ENCODE measurements around the gene DHRS1. TPM values are rescaled to one million over a fixed set of nuclear protein-coding genes. Genes with fewer than 3 reads are reported as not detected.

DHRS1 gene
- total RNA-seq, 2 experiments from 2014 or later = 31.7 to 35.0 TPM

DNA sequence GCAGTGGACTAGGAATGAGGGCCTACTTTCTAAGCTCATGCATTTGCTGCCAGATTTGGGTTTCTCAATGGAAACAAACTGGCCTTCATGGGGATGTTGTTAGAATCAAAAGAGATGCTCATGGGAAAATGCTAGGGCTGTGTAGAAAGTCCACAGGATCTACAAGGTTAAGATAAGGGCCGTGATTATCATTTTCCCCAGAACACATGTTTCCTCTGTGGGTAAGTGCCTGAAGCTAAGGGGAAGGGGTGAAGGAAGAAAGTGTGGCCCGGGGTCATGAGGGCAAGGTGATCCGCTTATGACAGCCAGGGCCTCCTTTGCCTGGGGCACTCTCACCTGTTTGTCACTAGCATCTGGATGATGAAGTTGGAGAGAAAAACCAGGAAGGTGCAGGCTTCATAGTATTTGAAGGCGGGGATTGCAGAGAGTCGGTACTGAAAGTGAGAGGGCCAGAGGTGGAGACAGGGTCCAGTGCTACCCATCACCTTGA is 25.5 kb upstream of the DHRS1 start:
- ChIA-PET POLR2A (interaction anchor here (0.7 kb wide), 1 partner anchor 83 kb away, joined by 4 read pairs; the partner anchor contains the start of gene TINF2), CTCF (interaction anchor here (1.0 to 13.5 kb wide), 6 partner anchors 8 to 112 kb away, joined by 3 to 136 read pairs (median 6); partner anchors contain the start of genes CIDEB, LTB4R, LTB4R2 and RIPK3)
- no peak for DNase-seq
- no peak overlapping the region for H3K27ac Mint-ChIP-seq
- H3K9me3 Mint-ChIP-seq = no peaks in the 10 kb centered on the region
- H3K4me3 Mint-ChIP-seq = no peak overlapping the region
- peaks cover 9% of the 10 kb centered on the region for H3K27me3 Mint-ChIP-seq
- H3K36me3 Mint-ChIP-seq (ENCODE audit: low read depth) = no peaks in the 10 kb centered on the region
- peaks cover 27% of the 10 kb centered on the region for H3K4me1 Mint-ChIP-seq

DNA sequence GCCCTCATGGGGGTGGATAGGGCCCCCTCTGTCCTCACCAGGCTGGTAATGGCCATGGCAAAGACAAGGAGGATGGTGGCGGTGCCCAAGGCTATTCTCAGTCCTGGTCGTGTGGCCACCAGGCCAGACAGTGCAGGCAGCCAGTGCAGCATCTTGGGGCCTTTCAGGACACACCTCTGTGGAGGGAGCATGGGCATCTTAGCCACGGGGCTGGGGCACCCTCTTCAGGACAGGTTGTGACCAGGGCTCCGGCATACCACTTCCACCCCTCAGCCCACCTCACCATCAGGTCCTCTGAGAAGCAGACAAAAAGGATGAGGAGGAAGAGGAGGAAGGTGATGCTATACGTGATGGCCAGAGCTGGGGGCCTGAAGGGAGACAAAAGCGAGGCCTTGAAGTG is 24.4 kb upstream of the DHRS1 start:
- H3K27ac Mint-ChIP-seq = no peak overlapping the region
- ChIA-PET CTCF (interaction anchor here (0.6 to 13.5 kb wide), 5 partner anchors 9 to 113 kb away, joined by 3 to 136 read pairs (median 3); partner anchors contain the start of genes CIDEB, LTB4R, LTB4R2 and TINF2), POLR2A (no interaction called here)

GRCh38 chr14:24323341-24323740 is 23.8 kb upstream of the DHRS1 start:
- Mint-ChIP-seq H3K36me3 (ENCODE audit: low read depth) (no peaks in the 10 kb centered on the region), H3K27ac (no peak overlapping the region), H3K4me3 (no peak overlapping the region), H3K9me3 (no peaks in the 10 kb centered on the region), H3K27me3 (peaks cover 14% of the 10 kb centered on the region), H3K4me1 (peaks cover 11% of the 10 kb centered on the region)
- DNase-seq = no peak
- CTCF ChIA-PET = interaction anchor here (0.7 to 13.5 kb wide), 5 partner anchors 10 to 108 kb away, joined by 3 to 136 read pairs (median 4); partner anchors contain the start of genes CIDEB, LTB4R, LTB4R2 and TINF2
- POLR2A ChIA-PET = no interaction called here

More for the DNA sequence above, 24.4 kb upstream of the DHRS1 start:
- no peak overlapping the region for H3K4me3 Mint-ChIP-seq
- no peaks in the 10 kb centered on the region for H3K9me3 Mint-ChIP-seq
- no peaks in the 10 kb centered on the region for H3K36me3 Mint-ChIP-seq (ENCODE audit: low read depth)
- H3K27me3 Mint-ChIP-seq = peaks cover 14% of the 10 kb centered on the region
- DNase-seq = no peak
- peaks cover 16% of the 10 kb centered on the region for H3K4me1 Mint-ChIP-seq

DNA sequence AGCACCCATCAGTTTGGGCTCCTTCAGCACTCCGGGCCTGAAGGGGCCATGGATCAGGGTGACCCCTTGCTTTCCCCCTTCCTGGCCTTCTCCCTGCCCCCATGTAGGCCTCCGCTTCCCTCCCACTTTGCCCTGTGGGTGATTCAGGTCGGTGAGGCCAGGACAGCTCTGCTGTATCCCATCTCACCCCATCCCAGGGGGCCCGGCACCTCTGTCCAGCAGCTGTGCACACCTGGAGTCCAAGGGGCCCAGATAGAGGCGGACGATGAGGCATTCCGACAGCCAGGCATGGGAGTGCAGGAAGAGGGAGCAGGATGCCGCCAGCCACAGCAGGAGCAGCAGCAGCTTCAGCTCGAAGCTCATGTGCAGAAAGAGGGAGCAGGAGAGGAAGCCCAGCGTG is 23.1 kb upstream of the DHRS1 start:
- Mint-ChIP-seq H3K9me3 (no peaks in the 10 kb centered on the region), H3K4me1 (peaks cover 9% of the 10 kb centered on the region), H3K36me3 (ENCODE audit: low read depth) (peaks cover 1% of the 10 kb centered on the region), H3K27ac (no peak overlapping the region), H3K27me3 (peaks cover 14% of the 10 kb centered on the region), H3K4me3 (no peak overlapping the region)
- ChIA-PET POLR2A (no interaction called here), CTCF (interaction anchor here (0.9 to 13.5 kb wide), 6 partner anchors 10 to 109 kb away, joined by 3 to 136 read pairs (median 4); partner anchors contain the start of genes CIDEB, LTB4R and LTB4R2)
- no peak for DNase-seq

DNA sequence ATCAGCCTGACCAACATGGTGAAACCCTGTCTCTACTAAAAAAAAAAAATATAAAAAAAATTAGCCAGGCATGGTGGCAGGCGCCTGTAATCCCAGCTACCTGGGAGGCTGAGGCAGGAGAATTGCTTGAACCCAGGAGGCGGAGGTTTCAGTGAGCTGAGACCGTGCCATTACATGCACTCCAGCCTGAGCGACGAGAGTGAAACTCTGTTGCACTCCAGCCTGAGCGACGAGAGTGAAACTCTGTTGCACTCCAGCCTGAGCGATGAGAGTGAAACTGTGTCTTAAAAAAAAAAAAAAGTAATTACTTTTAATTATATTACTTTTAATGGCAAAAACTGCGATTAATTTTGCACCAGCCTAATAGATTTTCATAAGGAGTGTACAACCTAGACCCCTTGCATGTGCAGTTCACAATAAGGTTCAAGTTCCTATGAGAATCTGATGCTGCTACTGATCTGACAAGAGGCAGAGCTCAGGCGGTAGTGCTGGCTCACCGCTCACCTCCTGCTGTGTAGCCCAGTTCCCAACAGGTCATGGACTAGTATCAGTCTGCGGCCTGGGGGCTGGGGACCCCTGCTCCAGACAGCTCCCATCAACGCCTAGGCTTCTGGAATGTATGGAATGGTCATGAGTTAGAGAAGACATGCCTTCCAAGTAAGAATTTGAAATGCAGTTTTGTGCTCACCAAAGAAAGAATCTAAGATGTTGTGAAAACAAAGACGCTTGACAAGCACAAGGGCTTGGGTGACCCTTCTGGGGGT is 21.8 kb upstream of the DHRS1 start:
- Mint-ChIP-seq H3K4me3 (no peak overlapping the region), H3K4me1 (peaks cover 10% of the 10 kb centered on the region), H3K36me3 (ENCODE audit: low read depth) (peaks cover 1% of the 10 kb centered on the region), H3K9me3 (no peaks in the 10 kb centered on the region), H3K27ac (no peak overlapping the region), H3K27me3 (peaks cover 14% of the 10 kb centered on the region)
- DNase-seq = no peak
- CTCF ChIA-PET = interaction anchor here (0.6 to 13.5 kb wide), 6 partner anchors 8 to 110 kb away, joined by 3 to 136 read pairs (median 4); partner anchors contain the start of genes CIDEB, LTB4R and LTB4R2
- POLR2A ChIA-PET = no interaction called here

- peaks cover 23% of the 10 kb centered on the region for H3K36me3 Mint-ChIP-seq (ENCODE audit: low read depth)
- POLR2A ChIA-PET = no interaction called here
- peaks cover 8% of the 10 kb centered on the region for H3K27me3 Mint-ChIP-seq
- no peaks in the 10 kb centered on the region for H3K9me3 Mint-ChIP-seq
- no peak overlapping the region for H3K27ac Mint-ChIP-seq
- CTCF ChIA-PET = interaction anchor here (0.6 to 3.5 kb wide), 14 partner anchors 8 to 117 kb away, joined by 3 to 16 read pairs (median 4); partner anchors contain the start of genes CIDEB, LTB4R2, MDP1 and RIPK3
- no peak for DNase-seq
- no peak overlapping the region for H3K4me3 Mint-ChIP-seq
- peaks cover 43% of the 10 kb centered on the region for H3K4me1 Mint-ChIP-seq
These were observed 17.8 kb upstream of the DHRS1 start for GRCh38 chr14:24317141-24317928.

DNA sequence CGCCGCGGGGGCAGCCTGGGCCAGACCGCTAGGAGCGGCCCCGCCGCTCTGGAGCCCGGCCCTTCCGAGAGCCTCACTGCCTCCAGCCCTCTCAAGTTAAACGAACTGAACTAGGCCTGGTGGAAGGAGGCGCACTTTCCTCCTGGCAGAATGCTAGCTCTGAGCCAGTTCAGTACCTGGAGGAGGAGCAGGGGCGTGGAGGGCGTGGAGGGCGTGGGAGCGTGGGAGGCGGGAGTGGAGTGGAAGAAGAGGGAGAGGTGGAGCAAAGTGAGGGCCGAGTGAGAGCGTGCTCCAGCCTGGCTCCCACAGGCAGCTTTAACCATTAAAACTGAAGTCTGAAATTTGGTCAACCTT is 17.0 kb upstream of the DHRS1 start:
- Mint-ChIP-seq H3K27ac (no peak overlapping the region), H3K4me1 (peaks cover 51% of the 10 kb centered on the region), H3K27me3 (peaks cover 8% of the 10 kb centered on the region), H3K4me3 (no peak overlapping the region), H3K36me3 (ENCODE audit: low read depth) (peaks cover 27% of the 10 kb centered on the region), H3K9me3 (no peaks in the 10 kb centered on the region)
- POLR2A ChIA-PET = no interaction called here
- CTCF ChIA-PET = interaction anchor here (0.6 to 1.3 kb wide), 4 partner anchors 9 to 118 kb away, joined by 3 to 9 read pairs (median 4); partner anchors contain the start of gene CIDEB
- DNase-seq = no peak

GRCh38 chr14:24315807-24316596 is 16.4 kb upstream of the DHRS1 start:
- Mint-ChIP-seq H3K4me3 (no peak overlapping the region), H3K27me3 (peaks cover 8% of the 10 kb centered on the region), H3K36me3 (ENCODE audit: low read depth) (peaks cover 27% of the 10 kb centered on the region), H3K9me3 (no peaks in the 10 kb centered on the region), H3K27ac (no peak overlapping the region), H3K4me1 (peaks cover 55% of the 10 kb centered on the region)
- ChIA-PET CTCF (interaction anchor here (0.7 to 1.3 kb wide), 4 partner anchors 8 to 26 kb away, joined by 3 to 9 read pairs (median 4); partner anchors contain the start of gene CIDEB), POLR2A (no interaction called here)
- no peak for DNase-seq

DNA sequence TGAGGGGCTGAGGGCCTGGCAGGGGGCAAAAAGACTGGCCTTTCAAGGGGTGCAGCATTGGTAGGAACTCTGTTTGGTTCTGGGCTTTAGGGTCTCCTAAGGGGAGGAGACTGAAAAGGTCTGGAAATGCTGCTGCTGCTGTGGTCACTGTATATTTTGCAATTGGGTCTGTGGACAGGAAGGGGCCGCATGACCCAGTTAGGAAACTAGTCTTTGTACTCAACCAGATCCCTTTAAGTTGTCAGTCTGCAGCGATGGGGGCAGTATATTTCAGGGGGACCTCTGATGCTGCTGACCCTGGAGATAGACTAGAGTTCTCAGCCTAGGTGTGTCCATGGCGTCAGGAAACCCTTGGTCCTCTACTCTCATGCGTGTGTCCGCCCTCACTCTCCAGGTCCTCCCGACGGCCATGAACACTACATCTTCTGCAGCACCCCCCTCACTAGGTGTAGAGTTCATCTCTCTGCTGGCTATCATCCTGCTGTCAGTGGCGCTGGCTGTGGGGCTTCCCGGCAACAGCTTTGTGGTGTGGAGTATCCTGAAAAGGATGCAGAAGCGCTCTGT is 15.7 kb upstream of the DHRS1 start:
- H3K27me3 Mint-ChIP-seq = peaks cover 7% of the 10 kb centered on the region
- no peak overlapping the region for H3K4me3 Mint-ChIP-seq
- H3K36me3 Mint-ChIP-seq (ENCODE audit: low read depth) = peaks cover 28% of the 10 kb centered on the region
- H3K9me3 Mint-ChIP-seq = no peaks in the 10 kb centered on the region
- peak overlapping the region; percentile 66 for H3K27ac Mint-ChIP-seq
- ChIA-PET CTCF (interaction anchor here (0.7 to 1.1 kb wide), 2 partner anchors 22 to 25 kb away, joined by 3 read pairs; no protein-coding TSS in a partner anchor), POLR2A (no interaction called here)
- DNase-seq = no peak
- H3K4me1 Mint-ChIP-seq = peaks cover 58% of the 10 kb centered on the region

- peaks cover 31% of the 10 kb centered on the region for H3K36me3 Mint-ChIP-seq (ENCODE audit: low read depth)
- H3K9me3 Mint-ChIP-seq = no peaks in the 10 kb centered on the region
- H3K4me3 Mint-ChIP-seq = peak overlapping the region; percentile 77
- peaks cover 2% of the 10 kb centered on the region for H3K27me3 Mint-ChIP-seq
- peak overlapping the region; percentile 87 for H3K27ac Mint-ChIP-seq
- peaks cover 65% of the 10 kb centered on the region for H3K4me1 Mint-ChIP-seq
- CTCF ChIA-PET = interaction anchor here (1.1 to 9.6 kb wide), 5 partner anchors 13 to 117 kb away, joined by 3 to 136 read pairs (median 6); partner anchors contain the start of genes DHRS1, NOP9 and RIPK3
- POLR2A ChIA-PET = no interaction called here
- DNase-seq = no peak
These were observed 15.0 kb upstream of the DHRS1 start for GRCh38 chr14:24314377-24315193.

DNA sequence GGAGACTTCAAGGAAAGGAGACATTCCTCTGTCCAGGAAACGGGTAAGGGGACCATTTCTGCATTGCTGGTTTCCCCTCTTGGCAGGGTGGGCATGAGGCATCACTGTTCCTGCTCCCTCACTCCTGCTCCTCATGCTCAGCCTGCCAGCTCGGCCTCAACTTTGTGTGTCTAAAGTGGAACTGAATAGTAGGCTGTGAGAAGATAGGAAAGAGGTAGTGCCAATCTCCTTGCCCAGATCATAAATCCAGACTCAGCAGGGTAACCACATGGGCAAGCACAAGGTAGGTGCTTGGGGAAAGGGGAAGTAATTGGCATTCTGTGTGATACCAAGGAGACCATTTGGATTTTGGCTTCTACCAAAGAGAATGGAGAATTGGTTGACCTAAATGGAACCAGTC is 14.3 kb upstream of the DHRS1 start:
- Mint-ChIP-seq H3K36me3 (ENCODE audit: low read depth) (peaks cover 34% of the 10 kb centered on the region), H3K9me3 (no peaks in the 10 kb centered on the region), H3K4me3 (peak overlapping the region; percentile 77), H3K4me1 (peaks cover 72% of the 10 kb centered on the region), H3K27ac (peak overlapping the region; percentile 87), H3K27me3 (no peaks in the 10 kb centered on the region)
- POLR2A ChIA-PET = interaction anchor here (0.7 kb wide), 1 partner anchor 117 kb away, joined by 3 read pairs; no protein-coding TSS in a partner anchor
- no peak for DNase-seq
- CTCF ChIA-PET = interaction anchor here (1.7 to 9.6 kb wide), 5 partner anchors 14 to 117 kb away, joined by 4 to 136 read pairs (median 93); partner anchors contain the start of genes DHRS1, NOP9, RIPK3 and TINF2

Data from activated CD4-positive, alpha-beta T cell treated with anti-CD3 and anti-CD28 coated beads, Interleukin-2, amount 10 ng/mL, durations not matched to agents 7 days and 5 days (primary cell).